Breast epithelium (tissue), 4 donors: ENCODE results near the gene TCERG1L. TPM values are rescaled to one million over a fixed set of nuclear protein-coding genes. Genes with fewer than 3 reads are reported as not detected.
"Not testable (repeated sequence)": the region's sequence is repeated elsewhere in the genome, so short reads cannot be mapped to it uniquely, and the experiment has no call there.

ENCODE experiments used
- DNase-seq, 2 donors: peaks; one replicate each; pipeline ENCODE4 v3.0.0-alpha.2; 2019; ENCODE audit warnings: low spot score in 2 of 2
- H3K27ac ChIP-seq, 2 donors: fragments of 200-600 bp; sonication (generic) in 1 of 2; one replicate each; pipeline ENCODE4 v1.5.1; 2016 to 2019; ENCODE audit warnings: mild to moderate bottlenecking in 1 of 2
- H3K27me3 ChIP-seq, 2 donors: fragments of 200-600 bp; sonication (generic) in 1 of 2; one replicate each; pipeline versions ENCODE4 v1.5.1 to v1.6.0; 2017 to 2019; ENCODE audit warnings: control low read depth in 1 of 2, mild to moderate bottlenecking in 1 of 2
- H3K36me3 ChIP-seq: fragments of 200-600 bp; one replicate; pipeline ENCODE4 v1.5.1; 2019
- H3K4me1 ChIP-seq, 2 donors: fragments of 200-600 bp; sonication (generic); one replicate each; pipeline ENCODE4 v1.5.1; 2016 to 2019; ENCODE audit warnings: control low read depth in 1 of 2
- H3K4me3 ChIP-seq, 3 donors: fragments of 200-600 bp; sonication (generic); 1 replicate in 2 of 3; 2 replicates in 1 of 3; pipeline ENCODE4 v1.5.1; 2016 to 2019; ENCODE audit warnings: mild to moderate bottlenecking in 3 of 3, moderate library complexity in 2 of 3
- H3K9me3 ChIP-seq, 2 donors: fragments of 200-600 bp; sonication (generic) in 1 of 2; one replicate each; pipeline ENCODE4 v1.5.1; 2016 to 2019; ENCODE audit warnings: control low read depth in 1 of 2
- CTCF ChIP-seq, 3 donors: fragments of 450-650 bp; IDR thresholded peaks; one replicate each; pipeline ENCODE4 v1.5.1; 2016 to 2017; ENCODE audit warnings: antibody characterized with exemption in 3 of 3, mild to moderate bottlenecking in 3 of 3, moderate library complexity in 3 of 3
- POLR2A ChIP-seq: fragments of 450-650 bp; IDR thresholded peaks from one replicate; pipeline ENCODE4 v1.6.1; 2016; ENCODE audit warnings: antibody characterized with exemption, mild to moderate bottlenecking, moderate library complexity
- POLR2AphosphoS5 ChIP-seq, 3 donors: sonication (generic); formaldehyde crosslinking; IDR thresholded peaks; one replicate each; pipeline ENCODE4 v1.6.1; 2017; ENCODE audit warnings: antibody characterized with exemption in 3 of 3
- intact Hi-C: fragments of 100-400 bp; cut with DNase I; formaldehyde crosslinking; loops from one replicate; pipeline ENCODE4 v1.15.1; 2023; ENCODE audit warnings: low total_unique reads
- total RNA-seq, 3 donors: library from RNA; depleted of rRNA; stranded (reverse); fragments of >200 nt; gene quantifications; one replicate each; pipeline ENCODE4 v1.1.0, GENCODE V29; 2016

The TCERG1L gene
- total RNA-seq, 3 donors from 2014 or later = under 0.01 to 0.88 TPM; not detected in 1

GRCh38 chr10:131109726-131110125 is 201.8 kb downstream of the TCERG1L start:
- Histone ChIP-seq H3K9me3 (peaks cover 7 to 14% of the 10 kb centered on the region in 2 donors), H3K4me3 (no peak overlapping the region), H3K4me1 (no peaks in the 10 kb centered on the region), H3K27me3 (peaks cover 0 to 8% of the 10 kb centered on the region in 2 donors), H3K36me3 (no peaks in the 10 kb centered on the region), H3K27ac (no peak overlapping the region)
- no peak for DNase-seq
- intact Hi-C loops = no loop called here
- TF ChIP-seq POLR2A (no peak), CTCF (IDR thresholded peaks at IDR 0.05) (no peak), POLR2AphosphoS5 (IDR thresholded peaks at IDR 0.05) (no peak)

- intact Hi-C loops = no loop called here
Observed at GRCh38 chr10:131109291-131109690, 202.2 kb downstream of the TCERG1L start.

GRCh38 chr10:131107970-131108369 is 203.6 kb downstream of the TCERG1L start:
- no peak for DNase-seq
- Histone ChIP-seq H3K36me3 (no peaks in the 10 kb centered on the region), H3K9me3 (peaks cover 7 to 14% of the 10 kb centered on the region in 2 donors), H3K4me3 (no peak overlapping the region), H3K27me3 (peaks cover 0 to 8% of the 10 kb centered on the region in 2 donors), H3K4me1 (no peaks in the 10 kb centered on the region), H3K27ac (no peak overlapping the region)
- intact Hi-C loops = no loop called here
- TF ChIP-seq POLR2AphosphoS5 (IDR thresholded peaks at IDR 0.05) (no peak), POLR2A (no peak), CTCF (IDR thresholded peaks at IDR 0.05) (no peak)

More at GRCh38 chr10:131109291-131109690, 202.2 kb downstream of the TCERG1L start:
- TF ChIP-seq CTCF (IDR thresholded peaks at IDR 0.05) (no peak), POLR2AphosphoS5 (IDR thresholded peaks at IDR 0.05) (no peak), POLR2A (no peak)
- DNase-seq = no peak
- H3K4me3 ChIP-seq = no peak overlapping the region
- H3K4me1 ChIP-seq = no peaks in the 10 kb centered on the region
- H3K36me3 ChIP-seq = no peaks in the 10 kb centered on the region
- peaks cover 7 to 14% of the 10 kb centered on the region in 2 donors for H3K9me3 ChIP-seq
- no peak overlapping the region for H3K27ac ChIP-seq
- peaks cover 0 to 8% of the 10 kb centered on the region in 2 donors for H3K27me3 ChIP-seq

- Histone ChIP-seq H3K36me3 (no peaks in the 10 kb centered on the region), H3K27me3 (no peaks in the 10 kb centered on the region), H3K9me3 (peaks cover 0 to under 1% of the 10 kb centered on the region in 2 donors), H3K4me1 (no peaks in the 10 kb centered on the region), H3K27ac (no peak overlapping the region), H3K4me3 (no peak overlapping the region)
- TF ChIP-seq CTCF (IDR thresholded peaks at IDR 0.05) (no peak), POLR2A (no peak), POLR2AphosphoS5 (IDR thresholded peaks at IDR 0.05) (no peak)
- DNase-seq = no peak
- intact Hi-C loops = no loop called here
Observed at GRCh38 chr10:131102676-131103075, 208.8 kb downstream of the TCERG1L start.

- TF ChIP-seq CTCF (IDR thresholded peaks at IDR 0.05) (no peak), POLR2AphosphoS5 (IDR thresholded peaks at IDR 0.05) (no peak), POLR2A (no peak)
- H3K36me3 ChIP-seq = no peaks in the 10 kb centered on the region
Observed at GRCh38 chr10:131102147-131102546, 209.4 kb downstream of the TCERG1L start.

GRCh38 chr10:131100418-131101410 is 210.8 kb downstream of the TCERG1L start:
- H3K27ac ChIP-seq, H3K27me3 ChIP-seq, DNase-seq, H3K4me3 ChIP-seq, H3K4me1 ChIP-seq, H3K36me3 ChIP-seq, intact Hi-C loops, H3K9me3 ChIP-seq: not testable (repeated sequence)

More at GRCh38 chr10:131102147-131102546, 209.4 kb downstream of the TCERG1L start:
- Histone ChIP-seq H3K27me3 (no peaks in the 10 kb centered on the region), H3K4me3 (no peak overlapping the region), H3K4me1 (no peaks in the 10 kb centered on the region), H3K9me3 (no peaks in the 10 kb centered on the region), H3K27ac (no peak overlapping the region)
- no peak for DNase-seq
- intact Hi-C loops = no loop called here
